T-helper 2 cell treated with Interferon-gamma antibody and Interleukin-4, amounts not matched to agents 100 ng/mL and 5 ng/mL, for 36 hours (primary cell): ENCODE data around the gene ZFAND3. TPM values are rescaled to one million over a fixed set of nuclear protein-coding genes. Genes with fewer than 3 reads are reported as not detected.
"Not testable (repeated sequence)": the region's sequence is repeated elsewhere in the genome, so short reads cannot be mapped to it uniquely, and the experiment has no call there.

Source experiments
- intact Hi-C: fragments of 100-400 bp; cut with micrococcal nuclease; formaldehyde crosslinking; loops from one replicate; pipeline ENCODE4 v1.15.1; 2023
- total RNA-seq: library from RNA; stranded (reverse); gene quantifications from 2 replicates; pipeline ENCODE4 v1.2.3, GENCODE V29; 2022

The ZFAND3 gene
- total RNA-seq, 1 donor from 2014 or later: 38.3 TPM

GRCh38 chr6:37891072-37891471 lies 71.5 kb downstream of the ZFAND3 start:
- intact Hi-C loops: no loop called here

GRCh38 chr6:37893257-37893656 lies 73.7 kb downstream of the ZFAND3 start:
- intact Hi-C loops: no loop called here

- intact Hi-C loops: not testable (repeated sequence)
These were observed 74.2 kb downstream of the ZFAND3 start for GRCh38 chr6:37893734-37894133.

GRCh38 chr6:37894585-37894984 lies 75.1 kb downstream of the ZFAND3 start:
- intact Hi-C loops: no loop called here

- intact Hi-C loops: no loop called here
These were observed 77.8 kb downstream of the ZFAND3 start for GRCh38 chr6:37897321-37897720.

DNA sequence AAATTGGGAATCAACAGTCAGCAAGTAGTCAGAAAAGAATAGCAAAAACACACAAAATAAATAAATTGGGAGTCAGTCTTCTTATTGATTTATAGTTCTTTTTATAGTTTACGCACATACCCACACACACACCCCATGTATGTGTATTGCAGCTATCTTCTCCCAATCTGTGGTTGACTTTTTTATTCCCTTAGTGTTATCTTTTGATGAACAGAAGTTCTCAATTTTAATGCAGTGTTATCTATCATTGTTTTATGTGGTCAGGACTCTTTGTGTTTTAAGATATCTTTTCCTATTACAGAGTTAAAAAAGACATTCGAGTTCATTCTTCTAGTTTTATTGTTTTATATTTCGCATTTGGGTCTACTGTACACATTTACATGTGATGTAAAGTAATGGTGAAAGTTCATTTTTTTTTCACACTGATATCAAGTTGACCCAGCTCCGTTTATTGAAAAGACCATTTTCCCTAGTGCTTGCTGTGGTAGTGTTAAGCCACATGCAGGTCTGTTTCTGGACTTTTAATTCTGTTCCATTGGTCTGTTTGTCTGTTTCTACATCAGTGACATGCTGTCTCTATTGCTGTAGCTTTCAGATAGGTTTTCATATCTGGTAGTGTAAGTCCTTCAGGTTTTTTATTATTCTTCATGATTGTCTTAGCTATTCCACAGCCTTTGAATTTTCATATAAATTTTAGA lies 78.4 kb downstream of the ZFAND3 start:
- intact Hi-C loops: no loop called here

- intact Hi-C loops: no loop called here
These were observed 84.1 kb downstream of the ZFAND3 start for GRCh38 chr6:37903351-37904340.

DNA sequence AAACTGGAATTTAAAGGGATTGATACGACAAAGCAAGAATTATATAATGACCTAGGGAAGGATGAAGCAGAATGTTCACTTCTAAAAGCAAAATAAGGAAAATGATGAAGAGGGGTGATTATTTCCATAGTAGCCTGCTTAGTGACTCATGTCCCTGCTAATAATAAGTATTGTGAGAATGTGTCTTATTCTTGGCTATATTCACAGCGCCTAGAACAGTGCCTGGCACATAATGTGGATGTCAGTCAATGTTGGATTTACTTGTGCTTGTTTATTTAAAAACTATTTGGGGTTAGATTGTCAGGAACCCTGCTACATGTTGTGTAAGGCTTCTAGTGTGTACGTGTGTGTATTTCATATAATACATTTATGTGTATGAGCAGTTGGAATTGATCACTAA lies 85.1 kb downstream of the ZFAND3 start:
- intact Hi-C loops: no loop called here

GRCh38 chr6:37906121-37906520 lies 86.6 kb downstream of the ZFAND3 start:
- intact Hi-C loops: no loop called here

DNA sequence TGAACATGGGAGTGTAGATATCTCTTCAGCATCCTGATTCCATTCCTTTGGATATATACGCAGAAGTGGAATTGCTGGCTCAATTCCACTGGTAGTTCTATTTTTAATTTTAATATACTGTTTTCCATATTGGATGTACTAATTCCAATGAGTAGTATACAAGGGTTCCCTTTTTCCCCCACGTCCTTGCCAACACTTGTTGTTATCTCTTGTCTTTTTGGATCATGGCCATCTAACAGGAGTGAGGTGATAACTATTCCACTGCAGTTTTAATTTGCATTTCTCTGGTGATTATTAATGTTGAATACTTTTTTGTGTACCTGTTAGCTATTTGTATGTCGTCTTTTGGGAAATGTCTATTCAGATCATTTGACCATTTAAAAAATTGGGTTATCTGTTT lies 91.5 kb downstream of the ZFAND3 start:
- intact Hi-C loops: no loop called here

GRCh38 chr6:37913210-37913609 lies 93.7 kb downstream of the ZFAND3 start:
- intact Hi-C loops: no loop called here

DNA sequence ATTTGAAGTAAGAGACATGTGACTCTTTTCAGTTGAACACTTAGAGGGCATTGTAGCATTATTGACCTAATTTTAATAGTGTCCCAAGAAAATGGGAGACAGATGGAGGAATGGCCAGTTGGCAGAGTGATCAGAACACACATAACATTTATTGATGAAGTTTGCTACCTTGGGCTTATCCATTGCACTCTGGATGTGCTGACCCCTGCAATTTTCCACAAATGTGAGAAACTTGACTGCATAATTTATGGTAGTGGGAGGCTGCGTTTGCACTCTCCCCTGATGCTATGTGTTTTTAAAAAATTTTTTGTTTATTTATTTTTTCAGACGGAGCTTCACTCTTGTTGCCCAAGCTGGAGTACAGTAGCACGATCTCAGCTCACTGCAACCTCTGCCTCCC lies 95.9 kb downstream of the ZFAND3 start:
- intact Hi-C loops: no loop called here

- intact Hi-C loops: no loop called here
These were observed 96.6 kb downstream of the ZFAND3 start for GRCh38 chr6:37916149-37916548.

- intact Hi-C loops: no loop called here
These were observed 97.1 kb downstream of the ZFAND3 start for GRCh38 chr6:37916675-37917074.

- intact Hi-C loops: no loop called here
These were observed 98.0 kb downstream of the ZFAND3 start for GRCh38 chr6:37917566-37917965.

GRCh38 chr6:37919417-37920157 lies 100.1 kb downstream of the ZFAND3 start:
- intact Hi-C loops: no loop called here

DNA sequence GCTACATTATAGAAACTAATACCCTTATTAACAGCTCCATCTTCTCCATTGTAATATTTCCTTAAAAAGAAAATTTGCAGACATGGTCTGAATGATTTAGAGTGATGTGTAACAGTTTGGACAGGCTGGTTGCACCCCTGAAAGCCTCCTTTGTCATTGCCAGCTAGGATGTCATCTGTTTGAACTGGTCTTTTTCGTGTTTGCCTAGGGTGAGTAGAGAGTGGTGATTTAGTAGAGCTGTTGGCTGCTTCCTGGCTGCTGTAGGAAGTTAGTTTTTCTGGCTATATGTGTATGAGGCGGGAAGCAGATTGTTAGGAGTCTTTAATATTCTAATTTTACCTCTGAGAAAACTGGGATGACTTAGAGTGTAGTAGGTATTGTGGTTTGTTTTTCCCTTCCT lies 101.1 kb downstream of the ZFAND3 start:
- intact Hi-C loops: no loop called here

- intact Hi-C loops: no loop called here
These were observed 103.0 kb downstream of the ZFAND3 start for GRCh38 chr6:37922563-37922962.

GRCh38 chr6:37923514-37923913 lies 104.0 kb downstream of the ZFAND3 start:
- intact Hi-C loops: no loop called here

- intact Hi-C loops: no loop called here
These were observed 107.1 kb downstream of the ZFAND3 start for GRCh38 chr6:37926661-37927060.

DNA sequence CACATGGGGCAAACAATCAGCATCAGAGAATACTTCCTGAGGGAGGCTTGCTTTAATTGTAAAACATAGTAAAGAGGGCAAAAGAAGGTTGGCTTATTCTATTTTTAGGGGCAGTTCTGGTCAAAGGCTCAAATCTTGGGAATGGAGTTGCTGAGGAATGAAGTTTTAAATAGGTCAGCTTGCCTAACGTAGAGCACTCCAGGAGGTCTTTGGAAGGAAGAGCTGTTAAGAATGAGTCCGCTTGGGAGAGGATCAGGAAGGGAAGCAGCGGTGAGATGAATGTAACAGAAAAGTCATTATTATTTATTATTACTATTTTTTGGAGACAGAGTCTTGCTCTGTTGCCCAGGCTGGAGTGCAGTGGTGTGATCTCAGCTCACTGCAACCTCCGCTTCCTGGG lies 108.7 kb downstream of the ZFAND3 start:
- intact Hi-C loops: no loop called here
